ENCODE data around the gene CHMP4A. TPM values are rescaled to one million over a fixed set of nuclear protein-coding genes. Genes with fewer than 3 reads are reported as not detected.

CHMP4A gene
- total and polyA plus RNA-seq, 9 of the 15 experiments (the other 6 are each of a cell fraction or from before 2014, with no cell fraction given) = 28.8 to 104 (median 52.7) TPM

DNA sequence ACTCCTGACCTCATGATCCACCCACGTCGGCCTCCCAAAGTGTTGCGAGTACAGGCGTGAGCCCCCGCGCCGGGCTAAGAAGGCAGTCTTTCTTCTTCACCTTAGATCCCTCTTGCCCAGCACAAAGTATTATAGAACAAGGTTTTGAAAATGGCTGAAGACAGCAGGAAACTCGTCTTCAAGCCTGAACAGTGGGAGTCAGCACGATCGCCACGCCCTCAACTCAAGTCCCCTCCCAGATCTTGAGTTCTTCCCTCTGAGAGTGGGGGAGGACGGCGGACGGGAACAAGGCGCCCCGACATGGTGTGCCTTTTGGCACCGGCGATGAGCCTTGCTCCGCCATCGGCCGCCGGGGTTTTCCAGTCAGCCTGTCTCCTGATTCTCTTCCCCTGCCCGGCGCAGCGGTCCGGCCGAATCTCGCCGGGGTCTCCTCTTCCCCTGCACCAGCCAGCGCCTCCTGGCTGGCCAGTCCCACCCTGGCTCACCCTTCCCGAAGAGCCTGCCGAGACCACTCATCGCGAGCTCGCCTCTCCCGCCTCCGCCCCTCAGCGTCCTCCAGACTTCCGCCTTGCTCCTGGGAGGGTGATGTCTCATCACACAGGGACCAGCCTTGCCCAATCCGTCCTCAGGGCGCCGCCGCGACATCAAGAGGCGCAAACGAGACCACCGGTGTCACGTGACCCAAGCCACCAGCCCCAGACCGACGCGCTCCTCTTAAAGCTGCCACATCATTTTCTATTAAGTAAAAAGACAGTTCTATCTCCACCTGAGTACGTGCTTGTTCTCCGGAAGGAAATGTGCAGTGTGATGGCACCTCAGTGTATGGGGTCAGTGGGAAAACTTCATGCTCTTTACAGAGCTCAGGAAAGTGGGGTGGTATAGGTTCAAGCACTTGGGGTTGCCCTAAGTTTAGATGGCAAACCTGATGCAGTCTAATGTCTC is at the start of gene CHMP4A (continued):
- TF ChIP-seq, protein P1, sequence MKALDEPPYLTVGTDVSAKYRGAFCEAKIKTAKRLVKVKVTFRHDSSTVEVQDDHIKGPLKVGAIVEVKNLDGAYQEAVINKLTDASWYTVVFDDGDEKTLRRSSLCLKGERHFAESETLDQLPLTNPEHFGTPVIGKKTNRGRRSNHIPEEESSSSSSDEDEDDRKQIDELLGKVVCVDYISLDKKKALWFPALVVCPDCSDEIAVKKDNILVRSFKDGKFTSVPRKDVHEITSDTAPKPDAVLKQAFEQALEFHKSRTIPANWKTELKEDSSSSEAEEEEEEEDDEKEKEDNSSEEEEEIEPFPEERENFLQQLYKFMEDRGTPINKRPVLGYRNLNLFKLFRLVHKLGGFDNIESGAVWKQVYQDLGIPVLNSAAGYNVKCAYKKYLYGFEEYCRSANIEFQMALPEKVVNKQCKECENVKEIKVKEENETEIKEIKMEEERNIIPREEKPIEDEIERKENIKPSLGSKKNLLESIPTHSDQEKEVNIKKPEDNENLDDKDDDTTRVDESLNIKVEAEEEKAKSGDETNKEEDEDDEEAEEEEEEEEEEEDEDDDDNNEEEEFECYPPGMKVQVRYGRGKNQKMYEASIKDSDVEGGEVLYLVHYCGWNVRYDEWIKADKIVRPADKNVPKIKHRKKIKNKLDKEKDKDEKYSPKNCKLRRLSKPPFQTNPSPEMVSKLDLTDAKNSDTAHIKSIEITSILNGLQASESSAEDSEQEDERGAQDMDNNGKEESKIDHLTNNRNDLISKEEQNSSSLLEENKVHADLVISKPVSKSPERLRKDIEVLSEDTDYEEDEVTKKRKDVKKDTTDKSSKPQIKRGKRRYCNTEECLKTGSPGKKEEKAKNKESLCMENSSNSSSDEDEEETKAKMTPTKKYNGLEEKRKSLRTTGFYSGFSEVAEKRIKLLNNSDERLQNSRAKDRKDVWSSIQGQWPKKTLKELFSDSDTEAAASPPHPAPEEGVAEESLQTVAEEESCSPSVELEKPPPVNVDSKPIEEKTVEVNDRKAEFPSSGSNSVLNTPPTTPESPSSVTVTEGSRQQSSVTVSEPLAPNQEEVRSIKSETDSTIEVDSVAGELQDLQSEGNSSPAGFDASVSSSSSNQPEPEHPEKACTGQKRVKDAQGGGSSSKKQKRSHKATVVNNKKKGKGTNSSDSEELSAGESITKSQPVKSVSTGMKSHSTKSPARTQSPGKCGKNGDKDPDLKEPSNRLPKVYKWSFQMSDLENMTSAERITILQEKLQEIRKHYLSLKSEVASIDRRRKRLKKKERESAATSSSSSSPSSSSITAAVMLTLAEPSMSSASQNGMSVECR (CRISPR knock-in tag; IDR thresholded peaks at IDR 0.05) = peak; percentile 83
- TF ChIP-seq SMAD4 (CRISPR knock-in tag; conservative IDR thresholded peaks at IDR 0.05) (peak; percentile 84), BRCA1 (IDR thresholded peaks at IDR 0.05) (no peak), BRCA1 (CRISPR knock-in tag; IDR thresholded peaks at IDR 0.05) (0 out of 2 replicates have a peak, but pooled peaks have one; percentile 68), OTX1 (CRISPR knock-in tag; IDR thresholded peaks at IDR 0.05) (peak; percentile 42; the same call in 1 of the 2 replicates), ZSCAN32 (CRISPR knock-in tag; IDR thresholded peaks at IDR 0.05) (no peak), EGR1 (conservative IDR thresholded peaks at IDR 0.05) (peak; percentile 69), ARID2 (IDR thresholded peaks at IDR 0.05) (no peak), NFIX (CRISPR knock-in tag; IDR thresholded peaks at IDR 0.05; ENCODE audit: low read depth) (no peak), KHSRP (IDR thresholded peaks at IDR 0.05) (peak; percentile 77)
- TF ChIP-seq, protein P2, sequence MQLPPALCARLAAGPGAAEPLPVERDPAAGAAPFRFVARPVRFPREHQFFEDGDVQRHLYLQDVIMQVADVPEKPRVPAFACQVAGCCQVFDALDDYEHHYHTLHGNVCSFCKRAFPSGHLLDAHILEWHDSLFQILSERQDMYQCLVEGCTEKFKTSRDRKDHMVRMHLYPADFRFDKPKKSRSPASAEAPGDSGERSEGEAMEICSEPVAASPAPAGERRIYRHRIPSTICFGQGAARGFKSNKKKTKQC (CRISPR knock-in tag; IDR thresholded peaks at IDR 0.05) = 0 out of 2 replicates have a peak, but pooled peaks have one; percentile 29
- TF ChIP-seq, protein P3, sequence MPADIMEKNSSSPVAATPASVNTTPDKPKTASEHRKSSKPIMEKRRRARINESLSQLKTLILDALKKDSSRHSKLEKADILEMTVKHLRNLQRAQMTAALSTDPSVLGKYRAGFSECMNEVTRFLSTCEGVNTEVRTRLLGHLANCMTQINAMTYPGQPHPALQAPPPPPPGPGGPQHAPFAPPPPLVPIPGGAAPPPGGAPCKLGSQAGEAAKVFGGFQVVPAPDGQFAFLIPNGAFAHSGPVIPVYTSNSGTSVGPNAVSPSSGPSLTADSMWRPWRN (IDR thresholded peaks at IDR 0.05; ENCODE audit: low read depth) = no peak
- TF ChIP-seq, protein P4, sequence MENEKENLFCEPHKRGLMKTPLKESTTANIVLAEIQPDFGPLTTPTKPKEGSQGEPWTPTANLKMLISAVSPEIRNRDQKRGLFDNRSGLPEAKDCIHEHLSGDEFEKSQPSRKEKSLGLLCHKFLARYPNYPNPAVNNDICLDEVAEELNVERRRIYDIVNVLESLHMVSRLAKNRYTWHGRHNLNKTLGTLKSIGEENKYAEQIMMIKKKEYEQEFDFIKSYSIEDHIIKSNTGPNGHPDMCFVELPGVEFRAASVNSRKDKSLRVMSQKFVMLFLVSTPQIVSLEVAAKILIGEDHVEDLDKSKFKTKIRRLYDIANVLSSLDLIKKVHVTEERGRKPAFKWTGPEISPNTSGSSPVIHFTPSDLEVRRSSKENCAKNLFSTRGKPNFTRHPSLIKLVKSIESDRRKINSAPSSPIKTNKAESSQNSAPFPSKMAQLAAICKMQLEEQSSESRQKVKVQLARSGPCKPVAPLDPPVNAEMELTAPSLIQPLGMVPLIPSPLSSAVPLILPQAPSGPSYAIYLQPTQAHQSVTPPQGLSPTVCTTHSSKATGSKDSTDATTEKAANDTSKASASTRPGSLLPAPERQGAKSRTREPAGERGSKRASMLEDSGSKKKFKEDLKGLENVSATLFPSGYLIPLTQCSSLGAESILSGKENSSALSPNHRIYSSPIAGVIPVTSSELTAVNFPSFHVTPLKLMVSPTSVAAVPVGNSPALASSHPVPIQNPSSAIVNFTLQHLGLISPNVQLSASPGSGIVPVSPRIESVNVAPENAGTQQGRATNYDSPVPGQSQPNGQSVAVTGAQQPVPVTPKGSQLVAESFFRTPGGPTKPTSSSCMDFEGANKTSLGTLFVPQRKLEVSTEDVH (IDR thresholded peaks at IDR 0.05; ENCODE audit: low read depth, partially characterized antibody) = peak; percentile 75
- TF ChIP-seq, protein P5, sequence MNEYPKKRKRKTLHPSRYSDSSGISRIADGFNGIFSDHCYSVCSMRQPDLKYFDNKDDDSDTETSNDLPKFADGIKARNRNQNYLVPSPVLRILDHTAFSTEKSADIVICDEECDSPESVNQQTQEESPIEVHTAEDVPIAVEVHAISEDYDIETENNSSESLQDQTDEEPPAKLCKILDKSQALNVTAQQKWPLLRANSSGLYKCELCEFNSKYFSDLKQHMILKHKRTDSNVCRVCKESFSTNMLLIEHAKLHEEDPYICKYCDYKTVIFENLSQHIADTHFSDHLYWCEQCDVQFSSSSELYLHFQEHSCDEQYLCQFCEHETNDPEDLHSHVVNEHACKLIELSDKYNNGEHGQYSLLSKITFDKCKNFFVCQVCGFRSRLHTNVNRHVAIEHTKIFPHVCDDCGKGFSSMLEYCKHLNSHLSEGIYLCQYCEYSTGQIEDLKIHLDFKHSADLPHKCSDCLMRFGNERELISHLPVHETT (CRISPR knock-in tag; conservative IDR thresholded peaks at IDR 0.05 in 1 of 2, IDR thresholded peaks at IDR 0.05 in 1 of 2) = 0 out of 4 replicates have a peak, but pooled peaks of 1 of the 2 experiments have one; percentile 42

Data from K562 (cell line).